ENCODE data around the gene TUNAR.

Gene TUNAR

GRCh38 chr14:95902273-95902826, 25.7 kb downstream of the TUNAR start:
- ATAC-seq (ENCODE audit: insufficient read depth, low read depth) (no peak), DNase-seq (no peak)
- Histone ChIP-seq H3K27ac (ENCODE audit: low read length) (no peak overlapping the region), H3K9ac (ENCODE audit: low read depth, low read length) (no peak overlapping the region), H3K4me2 (ENCODE audit: insufficient read depth, low read length) (no peak overlapping the region), H2AFZ (ENCODE audit: low read depth, low read length) (no peak overlapping the region), H3K79me2 (ENCODE audit: insufficient read depth, low read length) (no peaks in the 10 kb centered on the region), H3K27me3 (ENCODE audit: insufficient read depth, low read length, poor library complexity) (no peaks in the 10 kb centered on the region), H4K20me1 (ENCODE audit: insufficient read depth, low read length) (no peaks in the 10 kb centered on the region), H3K9me3 (ENCODE audit: insufficient read depth, low read length, severe bottlenecking) (no peaks in the 10 kb centered on the region), H3K4me1 (ENCODE audit: insufficient read depth, low read length) (no peaks in the 10 kb centered on the region), H3K4me3 (ENCODE audit: low read depth in 1 of 2, low read length in 2 of 2) (no peak overlapping the region), H3K36me3 (ENCODE audit: insufficient read depth, low read length) (no peaks in the 10 kb centered on the region)
- no peak for TF ChIP-seq CTCF (IDR thresholded peaks at IDR 0.05; ENCODE audit: borderline replicate concordance, extremely low read depth, low read length, poor library complexity, severe bottlenecking)
- no peak for TF ChIP-seq EZH2 (IDR thresholded peaks at IDR 0.05; ENCODE audit: borderline replicate concordance, low read depth, low read length, severe bottlenecking)

- Histone ChIP-seq H4K20me1 (ENCODE audit: insufficient read depth, low read length) (no peaks in the 10 kb centered on the region), H3K9ac (ENCODE audit: low read depth, low read length) (no peak overlapping the region), H3K4me2 (ENCODE audit: insufficient read depth, low read length) (no peak overlapping the region), H2AFZ (ENCODE audit: low read depth, low read length) (no peak overlapping the region), H3K27ac (ENCODE audit: low read length) (no peak overlapping the region), H3K9me3 (ENCODE audit: insufficient read depth, low read length, severe bottlenecking) (no peaks in the 10 kb centered on the region), H3K79me2 (ENCODE audit: insufficient read depth, low read length) (no peaks in the 10 kb centered on the region), H3K4me1 (ENCODE audit: insufficient read depth, low read length) (no peaks in the 10 kb centered on the region), H3K27me3 (ENCODE audit: insufficient read depth, low read length, poor library complexity) (no peaks in the 10 kb centered on the region), H3K36me3 (ENCODE audit: insufficient read depth, low read length) (no peaks in the 10 kb centered on the region), H3K4me3 (ENCODE audit: low read depth in 1 of 2, low read length in 2 of 2) (no peak overlapping the region)
- TF ChIP-seq EZH2 (IDR thresholded peaks at IDR 0.05; ENCODE audit: borderline replicate concordance, low read depth, low read length, severe bottlenecking) (no peak), CTCF (IDR thresholded peaks at IDR 0.05; ENCODE audit: borderline replicate concordance, extremely low read depth, low read length, poor library complexity, severe bottlenecking) (no peak)
- ATAC-seq (ENCODE audit: insufficient read depth, low read depth), result no peak
- DNase-seq, result no peak
Observed at GRCh38 chr14:95903165-95903564, 26.5 kb downstream of the TUNAR start.

GRCh38 chr14:95903616-95904107, 27.0 kb downstream of the TUNAR start:
- H3K27ac ChIP-seq (ENCODE audit: low read length), result no peak overlapping the region
- H3K4me1 ChIP-seq (ENCODE audit: insufficient read depth, low read length), result no peaks in the 10 kb centered on the region
- no peaks in the 10 kb centered on the region for H3K79me2 ChIP-seq (ENCODE audit: insufficient read depth, low read length)
- H2AFZ ChIP-seq (ENCODE audit: low read depth, low read length), result no peak overlapping the region
- no peak for DNase-seq
- TF ChIP-seq EZH2 (IDR thresholded peaks at IDR 0.05; ENCODE audit: borderline replicate concordance, low read depth, low read length, severe bottlenecking) (no peak), CTCF (IDR thresholded peaks at IDR 0.05; ENCODE audit: borderline replicate concordance, extremely low read depth, low read length, poor library complexity, severe bottlenecking) (no peak)
- no peaks in the 10 kb centered on the region for H3K27me3 ChIP-seq (ENCODE audit: insufficient read depth, low read length, poor library complexity)
- H3K36me3 ChIP-seq (ENCODE audit: insufficient read depth, low read length), result no peaks in the 10 kb centered on the region
- H4K20me1 ChIP-seq (ENCODE audit: insufficient read depth, low read length), result no peaks in the 10 kb centered on the region
- no peak overlapping the region for H3K9ac ChIP-seq (ENCODE audit: low read depth, low read length)
- ATAC-seq (ENCODE audit: insufficient read depth, low read depth), result no peak
- no peaks in the 10 kb centered on the region for H3K9me3 ChIP-seq (ENCODE audit: insufficient read depth, low read length, severe bottlenecking)
- H3K4me2 ChIP-seq (ENCODE audit: insufficient read depth, low read length), result no peak overlapping the region
- no peak overlapping the region for H3K4me3 ChIP-seq (ENCODE audit: low read depth in 1 of 2, low read length in 2 of 2)
